ENCODE data around the gene NUP88.

Gene NUP88

DNA sequence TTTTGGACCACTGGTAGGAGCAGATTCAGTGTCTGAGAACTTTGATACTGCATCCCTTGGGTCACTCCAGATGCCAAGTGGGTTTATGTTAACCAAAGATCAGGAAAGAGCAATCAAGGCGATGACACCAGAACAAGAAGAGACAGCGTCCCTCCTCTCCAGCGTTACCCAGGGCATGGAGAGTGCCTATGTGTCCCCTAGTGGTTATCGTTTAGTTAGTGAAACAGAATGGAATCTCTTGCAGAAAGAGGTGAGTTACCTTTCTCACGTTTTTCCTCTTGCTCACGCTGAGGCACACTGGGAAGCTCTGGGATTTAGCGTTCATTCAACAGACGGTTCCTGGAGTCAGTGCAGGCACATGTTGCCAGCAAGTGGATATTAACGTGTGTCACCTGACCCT lies 58.0 kb downstream of the NUP88 start:
- TF ChIP-seq, protein P1, sequence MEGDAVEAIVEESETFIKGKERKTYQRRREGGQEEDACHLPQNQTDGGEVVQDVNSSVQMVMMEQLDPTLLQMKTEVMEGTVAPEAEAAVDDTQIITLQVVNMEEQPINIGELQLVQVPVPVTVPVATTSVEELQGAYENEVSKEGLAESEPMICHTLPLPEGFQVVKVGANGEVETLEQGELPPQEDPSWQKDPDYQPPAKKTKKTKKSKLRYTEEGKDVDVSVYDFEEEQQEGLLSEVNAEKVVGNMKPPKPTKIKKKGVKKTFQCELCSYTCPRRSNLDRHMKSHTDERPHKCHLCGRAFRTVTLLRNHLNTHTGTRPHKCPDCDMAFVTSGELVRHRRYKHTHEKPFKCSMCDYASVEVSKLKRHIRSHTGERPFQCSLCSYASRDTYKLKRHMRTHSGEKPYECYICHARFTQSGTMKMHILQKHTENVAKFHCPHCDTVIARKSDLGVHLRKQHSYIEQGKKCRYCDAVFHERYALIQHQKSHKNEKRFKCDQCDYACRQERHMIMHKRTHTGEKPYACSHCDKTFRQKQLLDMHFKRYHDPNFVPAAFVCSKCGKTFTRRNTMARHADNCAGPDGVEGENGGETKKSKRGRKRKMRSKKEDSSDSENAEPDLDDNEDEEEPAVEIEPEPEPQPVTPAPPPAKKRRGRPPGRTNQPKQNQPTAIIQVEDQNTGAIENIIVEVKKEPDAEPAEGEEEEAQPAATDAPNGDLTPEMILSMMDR (conservative IDR thresholded peaks at IDR 0.05; ENCODE audit: low read depth, low read length), result no peak
- H3K4me3 ChIP-seq (ENCODE audit: low read length), result no peak overlapping the region
- DNase-seq (ENCODE audit: low read depth), result no peak

DNA sequence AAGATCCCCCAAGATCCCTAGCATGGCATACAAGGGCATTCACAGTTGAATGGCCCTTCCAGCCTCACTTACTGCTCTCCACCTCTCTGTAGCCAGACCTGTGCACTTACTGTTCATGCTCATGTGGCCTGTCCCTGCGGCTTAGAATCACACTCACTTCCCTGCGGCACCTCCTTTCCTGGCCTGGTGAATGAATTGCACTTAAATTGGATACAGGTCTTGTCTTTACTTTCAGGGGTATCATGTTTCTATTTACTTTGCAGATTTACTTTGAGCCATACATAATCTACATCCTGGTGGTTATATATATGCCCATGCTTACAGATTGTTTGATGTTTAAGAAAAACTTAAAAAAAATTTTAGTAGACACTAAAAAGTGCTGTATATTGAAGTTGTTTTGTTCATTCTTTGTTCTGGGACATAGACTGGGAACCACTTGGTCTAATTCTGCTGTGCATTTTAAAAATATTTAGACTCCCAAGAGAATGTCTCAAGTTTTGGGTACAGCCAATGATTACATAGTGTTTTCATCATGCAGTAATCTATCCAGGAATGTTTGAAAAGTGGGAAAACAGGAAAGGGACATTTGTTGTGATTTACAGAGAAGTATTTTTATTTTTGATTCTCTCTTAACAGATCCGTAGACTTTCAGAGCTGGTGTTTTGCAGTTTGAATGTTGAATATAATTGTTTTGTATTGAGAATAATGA lies 63.9 kb downstream of the NUP88 start:
- no peak overlapping the region for H3K4me3 ChIP-seq (ENCODE audit: low read length)
- no peak for DNase-seq (ENCODE audit: low read depth)
- TF ChIP-seq, protein P1 (conservative IDR thresholded peaks at IDR 0.05; ENCODE audit: low read depth, low read length), result no peak

GRCh38 chr17:5354886-5355415 lies 64.5 kb downstream of the NUP88 start:
- H3K4me3 ChIP-seq (ENCODE audit: low read length), result no peak overlapping the region
- TF ChIP-seq, protein P1 (conservative IDR thresholded peaks at IDR 0.05; ENCODE audit: low read depth, low read length), result no peak
- no peak for DNase-seq (ENCODE audit: low read depth)

- DNase-seq (ENCODE audit: low read depth), result no peak
- TF ChIP-seq, protein P1 (conservative IDR thresholded peaks at IDR 0.05; ENCODE audit: low read depth, low read length), result no peak
- H3K4me3 ChIP-seq (ENCODE audit: low read length), result no peak overlapping the region
These were observed 65.2 kb downstream of the NUP88 start for GRCh38 chr17:5354310-5354709.

- DNase-seq (ENCODE audit: low read depth), result no peak
- TF ChIP-seq, protein P1 (conservative IDR thresholded peaks at IDR 0.05; ENCODE audit: low read depth, low read length), result no peak
- no peak overlapping the region for H3K4me3 ChIP-seq (ENCODE audit: low read length)
These were observed 66.7 kb downstream of the NUP88 start for GRCh38 chr17:5352681-5353289.

DNA sequence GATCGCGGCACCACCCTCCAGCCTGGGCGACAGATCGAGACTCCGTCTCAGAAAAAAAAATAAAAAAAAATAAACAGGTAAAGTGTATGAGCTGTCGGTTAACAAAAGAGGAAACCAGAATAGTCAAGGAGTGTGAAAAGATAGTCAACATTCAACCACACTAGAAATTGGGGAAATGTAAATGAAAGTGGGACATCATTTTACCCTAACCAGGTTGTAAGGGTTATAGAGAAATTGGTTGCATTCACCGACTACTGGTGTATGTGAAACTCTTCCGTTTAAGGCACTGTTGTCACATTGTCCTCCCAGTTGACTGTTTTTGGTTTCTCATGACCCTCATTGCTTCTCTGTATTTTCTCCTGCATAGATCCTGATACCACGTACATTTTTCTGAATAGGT lies 74.5 kb downstream of the NUP88 start:
- no peak for DNase-seq (ENCODE audit: low read depth)
- H3K4me3 ChIP-seq (ENCODE audit: low read length), result no peak overlapping the region
- TF ChIP-seq, protein P1 (conservative IDR thresholded peaks at IDR 0.05; ENCODE audit: low read depth, low read length), result no peak

Measured in retinal pigment epithelial cell (primary cell).